Retina (tissue), 1 donor: ENCODE results near the gene HOXA9.

ENCODE experiments used
- DNase-seq: peaks from one replicate; pipeline ENCODE4 v3.0.0-alpha.2; 2016

HOXA9 gene

DNA sequence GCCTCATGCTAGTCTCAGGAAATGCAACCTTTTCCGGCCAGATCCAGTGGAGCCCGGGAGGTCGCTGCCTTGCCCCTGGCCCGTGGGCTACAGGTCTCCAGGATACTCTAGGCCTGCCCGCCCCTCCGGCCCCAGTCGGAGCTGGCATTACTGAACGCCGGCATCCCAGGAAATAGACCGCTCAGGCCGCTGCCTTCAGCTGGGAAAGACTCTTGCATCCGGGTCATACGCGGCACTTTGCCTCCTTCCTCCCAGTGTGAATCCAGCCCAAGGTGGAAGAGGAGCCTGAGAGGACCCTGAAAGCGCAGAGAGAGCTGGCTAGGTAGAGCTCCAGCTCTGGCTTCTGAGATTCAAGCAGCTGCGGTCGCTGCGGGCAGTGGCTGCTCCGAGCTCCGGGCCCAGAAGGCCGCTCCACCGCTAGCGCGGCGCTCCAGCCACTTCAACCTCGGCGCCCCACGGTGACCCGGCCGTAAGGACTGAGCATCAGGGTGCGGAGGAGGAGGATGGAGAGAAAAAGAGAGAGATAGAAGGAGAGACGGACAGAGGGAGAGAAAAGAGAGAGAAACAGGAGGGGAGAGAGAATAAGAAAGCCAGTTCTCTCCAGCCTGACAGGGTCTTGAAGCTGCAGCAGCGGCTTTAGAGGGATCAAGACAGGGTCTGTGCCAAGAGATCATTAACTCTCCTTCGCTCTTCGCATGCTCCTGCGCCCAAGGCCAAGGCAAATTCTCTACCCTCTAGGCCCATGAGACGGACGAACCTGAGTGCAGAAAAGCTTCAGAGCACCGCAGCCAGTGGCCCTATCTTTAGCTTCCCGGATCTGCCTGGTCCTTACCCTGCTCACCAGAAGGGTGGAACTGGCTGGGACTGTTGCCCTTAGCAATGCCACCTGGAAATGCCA lies 10.5 kb upstream of the HOXA9 start:
- DNase-seq = peak; percentile 67

DNA sequence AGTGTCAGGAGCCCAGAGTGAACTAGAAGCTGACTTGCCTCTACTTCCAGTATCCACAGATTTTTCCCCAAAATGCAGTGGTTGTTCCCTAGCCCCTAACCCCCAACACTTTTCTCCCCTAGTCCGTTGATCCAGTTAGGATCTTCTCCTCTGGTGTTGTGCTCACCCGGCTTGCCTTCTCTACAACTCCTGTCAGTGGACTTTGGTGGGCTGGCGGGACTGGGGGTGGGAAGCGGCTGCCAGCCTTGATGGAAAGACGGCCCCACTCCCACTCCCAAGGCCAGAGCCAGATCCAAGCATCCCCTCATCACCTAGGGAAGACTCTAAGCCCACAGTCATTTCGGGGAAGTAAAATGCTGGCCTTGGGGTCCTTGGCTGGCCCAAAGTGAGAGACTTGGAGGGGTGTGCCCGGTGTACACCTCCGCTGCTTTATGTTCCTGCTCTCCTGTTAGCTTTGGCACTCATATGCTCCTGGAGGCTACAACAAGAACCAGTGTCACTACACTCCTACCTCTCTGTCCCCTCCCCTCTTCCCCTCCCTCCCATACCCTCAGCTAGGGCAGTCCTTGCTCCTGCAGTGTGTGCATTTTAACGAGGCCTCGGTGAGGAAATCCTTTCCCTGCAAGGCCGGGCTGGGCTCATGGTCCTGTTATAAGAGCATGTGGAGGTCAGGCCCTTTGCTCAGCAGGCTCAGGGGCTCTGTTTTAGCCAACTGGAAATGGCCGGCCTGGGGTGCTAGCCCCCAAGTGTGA lies 9.7 kb upstream of the HOXA9 start:
- no peak for DNase-seq

DNA sequence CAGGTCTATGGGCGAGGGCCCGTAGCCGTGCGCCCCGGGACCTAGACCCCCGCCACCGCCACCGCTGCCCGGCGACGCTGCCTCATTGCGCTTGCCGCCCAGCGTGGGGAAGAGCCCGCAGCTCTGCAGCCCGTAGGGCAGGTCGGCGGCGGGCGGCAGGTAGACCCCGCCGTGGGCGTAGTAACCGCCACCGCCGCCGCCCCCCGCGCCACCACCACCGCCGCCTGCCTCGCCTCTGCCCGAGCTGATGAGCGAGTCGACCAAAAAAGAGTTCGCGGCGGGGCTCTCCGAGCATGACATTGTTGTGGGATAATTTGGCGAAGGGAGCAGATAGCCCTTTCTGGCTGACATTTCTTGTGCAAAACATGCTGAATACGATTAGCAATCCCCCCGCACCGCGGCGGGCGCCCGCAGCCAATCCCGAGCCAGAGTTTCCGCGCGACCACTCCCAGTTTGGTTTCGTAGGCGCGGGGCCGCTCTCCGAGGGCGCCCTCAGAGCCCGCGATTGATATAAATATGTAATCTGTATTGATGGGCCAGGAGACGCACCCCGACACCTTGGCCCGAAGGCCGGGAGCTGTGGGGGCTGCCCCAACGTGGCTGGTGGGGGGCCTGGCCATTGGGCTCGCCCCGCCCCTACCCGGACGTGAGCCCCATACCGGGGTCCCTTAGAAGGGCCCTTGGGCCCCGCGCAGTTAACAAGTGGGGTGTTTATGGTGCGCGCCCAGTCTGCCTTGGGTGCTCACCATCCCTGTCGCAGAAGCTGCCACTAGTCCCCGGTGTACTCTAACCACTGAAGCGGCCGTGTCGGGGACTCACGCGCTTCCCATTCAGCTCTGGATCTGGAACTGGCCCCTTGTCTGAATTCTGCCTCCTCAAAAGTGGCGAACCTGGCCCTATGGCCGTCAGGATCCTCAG lies 8.9 kb upstream of the HOXA9 start, which contains the start of gene HOXA10:
TSS of gene HOXA10 (minus strand) at position 365 of the 918 bp plus-strand sequence. CDS start at position 351, 14 bp downstream.
- DNase-seq = peak; percentile 43

DNA sequence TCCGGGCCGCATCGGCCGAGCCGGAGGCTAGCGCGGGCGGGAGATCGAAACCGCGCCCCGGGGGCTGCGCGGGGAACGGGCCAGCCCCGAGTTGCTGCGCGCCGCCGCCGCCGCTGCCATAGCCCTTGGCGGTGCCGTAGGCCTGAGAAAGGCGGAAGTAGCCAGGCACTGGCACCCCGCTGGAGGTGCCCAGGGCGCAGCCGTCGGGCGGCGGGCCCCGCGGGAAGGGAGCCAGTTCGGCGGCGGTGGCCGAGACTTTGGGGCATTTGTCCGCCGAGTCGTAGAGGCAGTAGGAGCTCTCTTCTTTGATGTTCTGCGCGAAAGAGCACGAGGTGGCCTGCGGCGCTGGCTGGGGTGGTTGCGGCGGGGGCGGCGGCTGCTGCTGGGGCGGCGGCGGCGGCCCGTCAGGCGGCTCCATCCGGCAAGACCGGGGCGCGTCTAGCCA lies 8.2 kb upstream of the HOXA9 start:
- DNase-seq = no peak

DNA sequence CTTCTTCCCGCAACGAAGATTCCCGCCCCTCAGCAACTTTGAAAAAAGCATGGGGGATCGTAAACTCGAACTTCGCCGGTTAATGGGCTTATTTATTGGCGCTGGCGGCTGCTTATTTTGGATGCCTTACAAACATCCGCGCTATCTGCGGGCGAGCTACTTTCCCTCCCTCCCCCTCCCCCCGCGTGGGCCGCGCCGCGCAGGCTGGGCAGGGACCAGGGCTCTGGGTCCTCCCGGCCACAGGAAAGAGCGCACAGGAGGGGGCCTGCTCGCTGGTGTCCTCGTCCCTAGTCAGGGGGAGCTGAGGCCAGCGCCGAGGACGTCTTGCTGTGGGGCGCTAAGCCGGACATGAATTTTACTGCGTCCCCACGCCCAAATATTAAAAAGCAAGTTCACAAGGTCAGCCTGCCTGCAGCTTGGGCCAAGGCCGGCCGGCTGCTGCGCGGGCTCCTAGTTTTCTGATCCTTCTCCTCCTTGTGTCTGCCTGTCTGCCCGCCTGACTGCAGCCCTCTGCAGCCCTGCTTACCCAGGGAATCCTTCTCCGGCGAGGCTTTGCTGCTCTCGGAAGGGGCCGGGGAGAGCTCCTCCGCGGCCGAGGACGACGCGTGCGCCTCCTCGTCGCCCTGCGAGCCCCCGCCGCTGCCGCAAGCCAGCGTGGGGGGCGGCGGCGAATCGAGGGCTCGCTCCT lies 7.6 kb upstream of the HOXA9 start:
- peak; percentile 76 for DNase-seq

DNA sequence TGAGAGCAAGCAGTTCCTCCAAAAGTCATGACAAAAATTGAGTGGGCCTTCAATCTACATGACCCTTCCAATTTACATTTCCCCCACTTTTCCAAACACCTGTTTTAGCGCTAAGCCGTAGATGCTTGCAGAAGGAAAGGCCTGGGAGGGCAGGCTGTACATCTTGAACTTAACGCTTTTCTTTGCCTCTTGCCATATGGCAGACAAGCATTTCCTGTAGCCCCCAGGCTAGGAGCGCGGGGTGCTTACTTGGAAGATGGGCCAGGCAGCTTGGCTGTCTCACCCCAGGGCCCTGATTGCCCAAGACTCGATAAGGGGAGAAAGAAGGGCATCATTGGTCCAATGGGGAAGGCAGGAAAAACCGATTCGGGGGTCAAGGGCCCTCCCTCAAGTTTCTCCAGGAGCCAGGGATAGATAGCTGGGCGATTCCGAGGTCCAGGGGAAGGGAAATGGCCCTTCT lies 7.0 kb upstream of the HOXA9 start:
- DNase-seq = no peak

DNA sequence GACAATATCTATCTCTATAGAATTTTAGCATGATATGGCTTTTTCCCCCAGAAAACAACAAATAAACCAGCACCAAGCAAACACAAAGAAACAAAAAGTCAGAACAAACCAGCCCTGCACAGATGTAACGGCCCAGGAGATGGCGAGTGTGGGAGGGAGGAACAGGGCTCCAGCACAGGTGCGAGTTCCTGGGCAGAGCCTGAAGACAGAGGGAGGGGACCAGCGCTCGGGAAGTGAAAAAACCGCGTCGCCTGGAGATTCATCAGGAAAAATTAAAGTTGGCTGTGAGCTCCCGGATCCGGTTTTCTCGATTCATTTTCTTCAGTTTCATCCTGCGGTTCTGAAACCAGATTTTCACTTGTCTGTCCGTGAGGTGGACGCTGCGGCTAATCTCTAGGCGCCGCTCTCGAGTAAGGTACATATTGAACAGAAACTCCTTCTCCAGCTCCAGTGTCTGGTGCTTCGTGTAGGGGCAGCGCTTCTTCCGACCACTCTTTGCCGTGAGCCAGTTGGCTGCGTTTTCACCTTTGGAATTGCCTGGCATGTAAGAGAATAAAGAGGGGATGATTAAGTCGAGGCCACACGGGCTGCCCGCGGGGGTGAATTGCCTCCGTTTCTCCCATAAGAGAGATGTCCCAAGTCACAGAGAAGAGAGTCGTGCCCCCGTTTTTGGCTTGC lies 6.4 kb upstream of the HOXA9 start:
- DNase-seq = no peak

DNA sequence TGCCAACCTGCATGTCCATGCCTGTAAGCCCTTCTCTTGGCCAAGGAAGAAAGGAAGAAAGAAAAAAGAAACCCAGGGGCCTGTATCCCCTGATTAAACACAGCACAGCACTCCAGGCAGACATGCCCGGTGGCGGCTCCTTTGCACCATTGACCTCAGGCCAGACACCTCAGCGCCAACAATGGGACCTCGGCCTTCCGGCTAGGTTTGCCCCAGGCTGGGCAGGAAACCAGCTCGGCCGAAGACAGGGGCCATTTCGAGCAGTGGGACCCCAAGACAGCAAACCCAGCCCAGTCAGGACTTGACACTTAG lies 5.9 kb upstream of the HOXA9 start:
- no peak for DNase-seq

DNA sequence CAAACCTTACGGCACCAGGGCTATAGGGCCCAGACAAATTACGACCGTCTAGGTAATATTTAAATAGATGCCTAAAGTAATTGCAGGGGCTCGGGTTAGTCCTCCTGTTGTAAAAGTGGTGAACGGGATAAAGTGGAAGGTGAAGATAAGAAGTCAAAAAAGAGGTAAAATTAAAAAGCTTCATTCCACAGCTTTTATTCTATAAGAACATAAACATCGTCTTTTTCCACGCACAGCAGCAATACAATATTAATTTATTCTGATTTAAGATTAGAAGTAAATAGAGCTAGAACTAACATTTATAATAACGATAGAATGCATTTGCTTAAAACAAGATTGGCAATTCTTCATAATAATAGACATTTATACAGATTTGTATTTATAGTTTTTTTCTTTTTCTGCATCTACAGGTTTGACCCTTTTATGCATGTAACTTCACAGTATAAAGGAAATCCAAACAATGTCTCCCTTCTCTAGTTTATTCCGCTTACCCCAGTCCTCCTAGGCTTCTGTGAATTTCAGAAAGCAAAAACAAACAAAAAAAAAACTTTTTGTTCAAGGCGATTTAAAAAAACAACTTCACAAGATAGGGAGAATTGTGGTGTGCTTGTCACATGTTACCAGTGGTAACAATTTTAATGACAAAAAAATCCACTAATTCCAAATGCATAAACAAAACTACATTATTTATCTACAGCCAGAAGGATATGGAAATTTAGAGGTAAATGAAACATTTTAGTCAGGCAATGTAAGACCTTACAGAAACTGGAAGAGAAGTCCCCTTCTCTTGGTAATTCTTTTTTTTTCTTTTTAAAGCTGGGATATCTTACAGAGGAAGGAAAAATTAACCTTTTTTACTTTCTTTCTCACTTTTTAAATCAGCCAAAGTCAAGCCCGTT lies 5.3 kb upstream of the HOXA9 start:
- no peak for DNase-seq

DNA sequence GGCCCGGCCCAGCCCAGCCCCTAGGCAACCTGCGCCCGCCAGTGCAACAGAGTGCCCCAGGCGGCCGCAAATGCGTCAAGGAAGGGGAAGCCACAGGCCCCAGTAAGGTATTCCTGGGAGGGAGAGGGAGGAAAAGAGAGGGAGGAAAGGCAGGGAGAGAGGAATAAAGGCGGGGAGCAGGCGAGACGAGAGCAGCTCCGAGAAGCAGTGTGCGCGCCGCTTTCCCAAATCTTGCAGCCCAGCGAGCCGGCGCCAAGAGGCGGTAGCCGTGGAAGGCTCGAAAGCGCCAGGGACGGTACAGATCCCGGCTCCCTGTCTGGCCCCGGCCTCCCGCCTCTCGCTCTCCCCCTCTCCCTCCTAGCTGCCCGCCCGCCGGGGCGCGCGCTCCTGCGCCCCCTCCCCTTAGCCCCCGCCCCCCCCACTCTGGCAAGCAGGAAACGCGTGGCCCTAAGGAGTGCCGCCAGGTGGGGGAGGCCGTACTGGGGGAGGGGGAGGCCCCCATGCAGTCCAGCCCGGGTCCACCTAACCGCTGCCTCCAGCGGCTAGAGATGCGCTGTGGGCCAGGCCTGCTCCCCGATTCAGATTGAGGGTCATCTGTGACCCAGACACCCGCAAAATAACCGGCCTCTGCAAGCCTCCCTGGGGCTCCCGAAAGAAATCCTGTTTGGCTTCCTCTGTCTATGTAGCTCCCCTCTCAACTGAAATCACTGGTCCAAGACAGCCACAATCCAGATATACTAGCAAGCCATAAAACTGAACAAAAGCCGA lies 4.5 kb upstream of the HOXA9 start:
- no peak for DNase-seq

DNA sequence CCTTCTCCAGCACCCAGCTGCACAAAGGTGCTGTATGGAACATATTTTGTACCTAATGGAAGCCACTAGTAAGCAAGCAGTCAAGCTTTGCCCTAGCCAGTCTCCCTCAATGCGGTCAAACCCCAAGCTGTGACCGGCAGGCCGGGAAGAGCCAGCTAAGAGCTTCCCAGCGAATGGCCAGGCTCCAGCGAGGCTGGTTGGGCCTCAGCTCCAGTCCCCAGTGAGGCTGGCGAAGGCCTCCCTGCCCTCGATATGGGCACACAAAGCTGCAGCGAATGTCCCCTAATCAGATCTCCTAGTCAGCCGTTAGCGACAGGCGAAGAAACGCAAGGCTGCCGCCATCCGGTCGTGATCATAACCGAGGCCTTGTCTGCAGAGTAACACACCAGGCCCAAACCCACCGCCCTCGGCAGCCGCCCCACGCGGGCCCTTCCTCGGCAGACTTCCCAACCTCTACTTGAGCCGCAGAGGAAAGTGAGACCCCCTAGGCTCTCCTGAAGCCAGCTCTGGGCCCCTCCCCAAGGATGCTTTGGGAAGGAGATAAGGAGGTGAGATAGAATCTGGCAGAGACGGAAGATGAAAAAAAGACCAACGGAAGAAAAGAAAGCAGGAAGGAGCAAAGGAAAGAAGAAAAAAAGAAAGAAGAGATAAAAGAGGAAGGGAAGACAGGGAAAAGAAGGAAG lies 3.1 kb upstream of the HOXA9 start:
- no peak for DNase-seq

DNA sequence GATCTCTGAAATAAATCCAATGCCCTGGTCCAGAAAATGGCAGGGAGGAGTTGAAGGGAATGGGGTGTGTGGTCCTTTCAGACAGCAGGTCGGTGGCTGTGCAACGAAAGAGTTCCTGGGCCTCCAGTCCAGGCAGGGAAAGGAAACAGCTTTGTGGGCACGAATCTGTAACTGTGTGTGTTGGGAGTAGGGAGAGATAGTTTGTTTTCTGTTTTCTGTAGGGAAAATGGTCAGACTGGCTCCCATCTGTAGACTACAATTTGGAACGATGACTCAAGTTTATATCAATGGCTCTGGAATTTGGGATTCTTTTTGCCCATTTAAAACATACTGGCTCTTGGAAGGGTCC lies 2.6 kb upstream of the HOXA9 start:
- DNase-seq = no peak

DNA sequence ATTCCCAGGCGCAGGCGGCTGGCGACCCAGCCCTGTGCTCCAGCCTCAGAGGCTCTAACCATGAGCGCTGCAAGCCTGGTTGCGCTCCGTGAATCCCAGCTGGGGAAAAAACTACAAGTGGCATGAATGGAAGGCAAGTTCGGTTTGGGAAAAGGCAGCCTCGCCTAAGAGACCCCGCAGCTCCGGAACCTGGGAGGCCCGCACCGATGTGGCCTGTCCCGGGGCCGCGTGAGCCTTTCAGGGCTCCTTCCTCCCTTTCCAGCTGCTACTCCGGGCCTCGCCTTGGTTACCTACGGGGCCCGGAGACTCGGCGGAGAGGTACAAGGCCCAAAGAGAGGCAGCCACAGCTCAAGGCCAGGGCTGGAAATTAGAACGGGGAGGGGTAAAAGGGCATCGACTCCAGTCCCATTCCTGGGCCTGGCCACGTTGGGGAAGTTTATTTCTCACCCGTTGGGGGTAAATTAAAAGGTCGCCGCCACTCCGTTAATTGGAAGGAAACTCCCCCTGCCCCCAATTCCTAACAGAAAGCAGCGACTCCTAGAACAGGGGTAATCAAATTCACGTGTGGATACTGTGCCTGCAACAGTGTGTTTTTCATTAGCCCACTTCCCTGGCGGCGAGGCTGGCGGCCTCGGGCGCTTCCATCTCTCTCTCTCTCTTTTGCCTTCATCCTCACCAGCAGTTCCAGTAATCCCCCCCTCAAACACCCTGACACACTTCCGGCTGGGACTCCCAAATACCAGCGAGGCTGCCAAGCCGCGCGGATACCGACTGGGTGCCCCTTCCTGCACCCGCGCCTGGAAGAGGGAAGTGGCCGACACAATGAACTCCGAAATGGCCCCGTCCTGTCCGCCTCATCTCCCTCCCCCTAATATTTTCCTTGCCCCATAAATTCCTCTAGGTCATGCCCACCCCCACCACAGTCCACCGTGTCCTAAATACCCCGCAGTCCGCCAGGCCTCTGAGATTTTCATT lies 1.5 kb upstream of the HOXA9 start:
- DNase-seq = peak; percentile 77

DNA sequence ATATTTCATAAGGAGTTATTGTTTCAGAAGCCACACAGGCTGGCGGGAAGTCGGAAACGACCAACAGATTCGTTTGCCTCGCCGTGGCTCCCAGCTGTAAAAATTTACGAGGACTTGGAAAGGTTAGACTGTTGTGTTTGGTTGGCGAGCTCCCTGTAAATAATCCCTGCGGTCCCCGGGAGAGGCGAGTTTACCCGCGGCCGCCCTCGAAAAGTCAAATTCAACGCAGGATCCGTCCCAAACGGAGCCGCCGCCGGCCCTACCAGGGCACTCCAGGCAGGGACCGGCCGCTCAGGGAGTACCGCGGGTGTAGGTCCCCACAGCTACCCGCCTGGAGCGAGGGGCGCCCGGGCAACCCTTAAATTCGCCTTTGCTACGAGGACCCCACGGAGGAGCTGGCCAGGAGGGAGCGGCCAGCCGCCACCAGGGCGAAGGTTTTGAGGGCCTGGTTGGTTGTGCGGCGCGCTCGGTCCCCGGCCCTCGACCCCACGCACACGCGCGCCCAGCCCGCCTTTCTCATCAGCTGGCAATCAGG lies 726 bp upstream of the HOXA9 start:
- DNase-seq = no peak

DNA sequence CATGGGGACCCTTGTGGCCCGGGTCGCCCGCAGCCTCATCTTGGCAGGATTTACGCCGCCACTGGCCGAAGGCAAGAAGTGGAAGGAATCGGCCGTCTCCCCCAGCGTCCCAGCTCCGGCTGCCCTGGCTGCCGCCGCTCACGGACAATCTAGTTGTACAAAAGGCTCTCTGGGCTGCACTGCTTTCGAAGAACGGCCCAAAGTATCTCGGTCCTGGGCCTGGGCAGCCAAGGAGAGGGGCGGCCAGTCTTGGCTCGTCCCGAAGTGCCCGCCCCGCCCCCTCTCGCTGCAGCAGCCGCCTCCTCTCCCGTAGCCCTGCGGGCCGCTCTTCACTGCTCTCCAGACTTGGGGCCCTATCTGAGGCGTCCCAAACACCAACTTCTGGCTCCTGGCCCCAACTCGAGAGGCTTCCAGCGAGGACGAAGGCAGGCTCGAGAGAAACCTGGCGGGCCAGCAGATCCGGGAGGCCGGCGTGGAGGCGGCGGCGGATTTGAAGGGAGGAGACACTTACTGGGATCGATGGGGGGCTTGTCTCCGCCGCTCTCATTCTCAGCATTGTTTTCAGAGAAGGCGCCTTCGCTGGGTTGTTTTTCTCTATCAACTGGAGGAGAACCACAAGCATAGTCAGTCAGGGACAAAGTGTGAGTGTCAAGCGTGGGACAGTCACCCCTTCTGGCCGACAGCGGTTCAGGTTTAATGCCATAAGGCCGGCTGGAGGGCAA lies 809 bp downstream of the HOXA9 start:
- no peak for DNase-seq

DNA sequence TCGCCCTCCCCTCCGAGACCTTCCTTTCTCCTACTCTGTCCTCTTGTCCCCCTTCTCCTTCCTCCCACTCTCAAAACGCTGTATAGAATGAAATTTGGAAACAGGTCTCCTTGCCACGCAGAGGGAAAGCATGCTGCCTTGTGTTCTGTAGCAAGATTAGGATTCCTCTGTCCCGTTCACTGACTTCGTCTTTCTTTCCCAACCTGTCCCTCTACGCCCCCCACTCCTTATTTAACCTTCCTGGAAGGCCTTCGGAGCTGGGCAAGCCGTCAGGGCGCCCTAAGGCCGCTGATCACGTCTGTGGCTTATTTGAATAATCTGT lies 1.3 kb downstream of the HOXA9 start:
- DNase-seq = no peak
